SK-N-SH treated with all-trans-retinoic acid at 6 μM for 48 hours (cell line): ENCODE results near the gene TCERG1L.

Source experiments
- CSRNP3 ChIP-seq: fragments of 250-450 bp; sonication (Bioruptor Pico); IDR thresholded peaks from 2 replicates; pipeline ENCODE4 v1.5.1; 2021; ENCODE audit warnings: mild to moderate bottlenecking, moderate library complexity
- ISL1 ChIP-seq: fragments of 250-450 bp; sonication (Bioruptor Pico); IDR thresholded peaks from 2 replicates; pipeline ENCODE4 v2.1.2; 2022; ENCODE audit warnings: mild to moderate bottlenecking, moderate library complexity
- OSR1 ChIP-seq: fragments of 250-450 bp; sonication (Bioruptor Pico); IDR thresholded peaks from 2 replicates; pipeline ENCODE4 v1.8.0; 2022; ENCODE audit warnings: moderate library complexity, mild to moderate bottlenecking, inconsistent platforms
- RARB ChIP-seq: fragments of 250-450 bp; sonication (Bioruptor Pico); IDR thresholded peaks from 2 replicates; pipeline ENCODE4 v1.8.0; 2021; ENCODE audit warnings: mild to moderate bottlenecking, moderate library complexity
- TOX ChIP-seq: fragments of 250-450 bp; sonication (Bioruptor Pico); IDR thresholded peaks from 2 replicates; pipeline ENCODE4 v1.8.0; 2021; ENCODE audit warnings: mild to moderate bottlenecking, moderate library complexity, borderline replicate concordance
- TSHZ2 ChIP-seq: fragments of 250-450 bp; sonication (Bioruptor Pico); IDR thresholded peaks from 2 replicates; pipeline ENCODE4 v1.5.0; 2020; ENCODE audit warnings: mild to moderate bottlenecking, moderate library complexity
- ZC3H10 ChIP-seq: fragments of 250-450 bp; sonication (Bioruptor Pico); IDR thresholded peaks from 2 replicates; pipeline ENCODE4 v1.5.1; 2021; ENCODE audit warnings: mild to moderate bottlenecking, moderate library complexity
- ZNF565 ChIP-seq: fragments of 450-650 bp; formaldehyde crosslinking; conservative IDR thresholded peaks from 2 replicates; pipeline ENCODE4 v1.5.0; 2020; ENCODE audit warnings: low read depth, mild to moderate bottlenecking, moderate library complexity

DNA sequence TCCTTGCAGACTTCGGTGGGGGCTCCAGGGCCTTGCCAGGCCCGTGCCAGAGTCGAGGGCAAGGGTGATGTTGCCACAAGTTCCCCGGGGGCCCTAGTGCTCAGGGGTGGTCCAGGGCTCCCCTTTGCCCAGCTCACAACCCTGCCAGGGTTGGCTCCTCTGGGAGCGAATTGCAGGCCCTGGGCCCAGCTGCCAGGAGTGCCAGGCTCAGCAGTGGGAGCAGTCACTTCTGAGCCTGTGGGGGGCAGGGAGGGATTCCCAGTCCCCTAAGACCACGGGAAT lies 43.8 kb downstream of the TCERG1L start:
- TF ChIP-seq TSHZ2 (CRISPR knock-in tag) (no peak), ZC3H10 (no peak), CSRNP3 (CRISPR knock-in tag) (no peak), ISL1 (CRISPR knock-in tag) (no peak), OSR1 (CRISPR knock-in tag) (no peak), RARB (no peak), ZNF565 (CRISPR knock-in tag) (no peak), TOX (CRISPR knock-in tag) (no peak)
